Vagina (tissue), 2 donors: ENCODE data around the gene TXNL4B. TPM values are rescaled to one million over a fixed set of nuclear protein-coding genes. Genes with fewer than 3 reads are reported as not detected.

ENCODE experiments used
- DNase-seq, 2 donors: peaks; one replicate each; pipeline ENCODE4 v3.0.0-alpha.2; 2017; ENCODE audit errors: extremely low spot score in 2 of 2
- H3K27ac ChIP-seq: fragments of 200-600 bp; sonication (generic); one replicate; pipeline ENCODE4 v1.5.1; 2019
- H3K27me3 ChIP-seq: fragments of 200-600 bp; sonication (generic); one replicate; pipeline ENCODE4 v1.5.1; 2019
- H3K36me3 ChIP-seq, 2 donors: fragments of 200-600 bp; sonication (generic); one replicate each; pipeline ENCODE4 v1.5.1; 2017 to 2019
- H3K4me1 ChIP-seq: fragments of 200-600 bp; sonication (generic); one replicate; pipeline ENCODE4 v1.5.1; 2019
- H3K4me3 ChIP-seq, 2 donors: fragments of 200-600 bp; sonication (generic); 1 replicate in 1 of 2; 2 replicates in 1 of 2; pipeline ENCODE4 v1.5.1; 2016 to 2019
- H3K9me3 ChIP-seq: fragments of 200-600 bp; sonication (generic); one replicate; pipeline ENCODE4 v1.5.1; 2019
- POLR2A ChIP-seq, 2 donors: fragments of 450-650 bp; IDR thresholded peaks; one replicate each; pipeline ENCODE4 v1.6.1; 2017; ENCODE audit warnings: antibody characterized with exemption in 2 of 2, mild to moderate bottlenecking in 2 of 2, moderate library complexity in 2 of 2
- POLR2AphosphoS5 ChIP-seq, 2 donors: sonication (generic); formaldehyde crosslinking; IDR thresholded peaks; one replicate each; pipeline ENCODE4 v1.9.0; 2017; ENCODE audit warnings: antibody characterized with exemption in 2 of 2, mild to moderate bottlenecking in 2 of 2, low read depth in 1 of 2; ENCODE audit not compliant: insufficient read depth in 1 of 2
- intact Hi-C: fragments of 100-400 bp; cut with DNase I; formaldehyde crosslinking; loops from one replicate; pipeline ENCODE4 v1.15.1; 2023
- total RNA-seq: library from RNA; depleted of rRNA; stranded (reverse); fragments of >200 nt; gene quantifications from one replicate; pipeline ENCODE4 v1.2.3, GENCODE V29; 2016
- TF ChIP-seq, protein P1 (sequence below), 3 experiments: fragments of 450-650 bp in 2 of 3; fragments of 200-600 bp in 1 of 3; sonication (generic) in 1 of 3; IDR thresholded peaks; one replicate each; pipeline ENCODE4 v1.5.1; 2017 to 2019; ENCODE audit warnings: antibody characterized with exemption in 3 of 3, mild to moderate bottlenecking in 2 of 3, moderate library complexity in 2 of 3

Gene TXNL4B
- total RNA-seq, 1 donor from 2014 or later, result 12.5 TPM

GRCh38 chr16:72110662-72111615, 17.5 kb upstream of the TXNL4B start:
- no peaks in the 10 kb centered on the region for H3K27me3 ChIP-seq
- H3K4me3 ChIP-seq, result no peak overlapping the region
- no peak overlapping the region for H3K27ac ChIP-seq
- DNase-seq, result peak in 1 of 2 donors; percentile 81
- no peaks in the 10 kb centered on the region for H3K9me3 ChIP-seq
- H3K4me1 ChIP-seq, result no peaks in the 10 kb centered on the region
- TF ChIP-seq POLR2AphosphoS5 (IDR thresholded peaks at IDR 0.05; ENCODE audit: insufficient read depth in 1 of 2, low read depth in 1 of 2), result no peak
- TF ChIP-seq POLR2A (IDR thresholded peaks at IDR 0.05), result no peak
- TF ChIP-seq, protein P1, sequence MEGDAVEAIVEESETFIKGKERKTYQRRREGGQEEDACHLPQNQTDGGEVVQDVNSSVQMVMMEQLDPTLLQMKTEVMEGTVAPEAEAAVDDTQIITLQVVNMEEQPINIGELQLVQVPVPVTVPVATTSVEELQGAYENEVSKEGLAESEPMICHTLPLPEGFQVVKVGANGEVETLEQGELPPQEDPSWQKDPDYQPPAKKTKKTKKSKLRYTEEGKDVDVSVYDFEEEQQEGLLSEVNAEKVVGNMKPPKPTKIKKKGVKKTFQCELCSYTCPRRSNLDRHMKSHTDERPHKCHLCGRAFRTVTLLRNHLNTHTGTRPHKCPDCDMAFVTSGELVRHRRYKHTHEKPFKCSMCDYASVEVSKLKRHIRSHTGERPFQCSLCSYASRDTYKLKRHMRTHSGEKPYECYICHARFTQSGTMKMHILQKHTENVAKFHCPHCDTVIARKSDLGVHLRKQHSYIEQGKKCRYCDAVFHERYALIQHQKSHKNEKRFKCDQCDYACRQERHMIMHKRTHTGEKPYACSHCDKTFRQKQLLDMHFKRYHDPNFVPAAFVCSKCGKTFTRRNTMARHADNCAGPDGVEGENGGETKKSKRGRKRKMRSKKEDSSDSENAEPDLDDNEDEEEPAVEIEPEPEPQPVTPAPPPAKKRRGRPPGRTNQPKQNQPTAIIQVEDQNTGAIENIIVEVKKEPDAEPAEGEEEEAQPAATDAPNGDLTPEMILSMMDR (IDR thresholded peaks at IDR 0.05), result no peak
- intact Hi-C loops, result no loop called here
- H3K36me3 ChIP-seq, result peaks cover 3 to 74% of the 10 kb centered on the region in 2 donors

DNA sequence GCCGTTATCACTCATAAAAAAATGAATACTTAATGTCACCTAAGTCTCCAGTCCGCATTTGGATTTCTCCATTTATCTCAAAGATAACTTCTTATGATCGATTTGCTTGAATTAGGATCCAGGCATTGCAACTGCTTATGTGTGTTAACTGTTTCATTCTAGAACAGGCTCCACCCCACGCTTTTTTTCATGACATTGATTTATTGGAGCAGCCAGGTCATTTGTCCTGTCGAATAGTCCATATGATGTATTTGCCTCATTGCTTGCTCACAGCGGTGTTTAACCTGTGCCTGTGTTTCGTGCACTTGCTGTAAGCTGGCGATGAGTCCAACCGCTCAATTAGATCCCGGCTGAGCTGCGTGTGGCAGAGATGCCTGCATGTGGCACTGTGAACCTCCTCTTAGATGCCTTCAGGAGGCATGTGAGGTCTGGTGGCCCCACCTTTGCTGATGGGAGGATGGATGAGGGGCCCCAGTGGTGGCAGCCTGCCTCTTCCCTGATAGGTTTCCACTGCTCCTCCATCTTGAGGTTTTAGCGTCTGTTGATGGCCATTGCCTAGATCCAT, 16.6 kb upstream of the TXNL4B start:
- TF ChIP-seq, protein P1 (IDR thresholded peaks at IDR 0.05), result no peak
- TF ChIP-seq POLR2A (IDR thresholded peaks at IDR 0.05) (no peak), POLR2AphosphoS5 (IDR thresholded peaks at IDR 0.05; ENCODE audit: insufficient read depth in 1 of 2, low read depth in 1 of 2) (no peak)
- intact Hi-C loops, result no loop called here
- DNase-seq, result peak in 1 of 2 donors; percentile 84
- Histone ChIP-seq H3K36me3 (peaks cover 9 to 83% of the 10 kb centered on the region in 2 donors), H3K4me1 (no peaks in the 10 kb centered on the region), H3K27me3 (no peaks in the 10 kb centered on the region), H3K9me3 (no peaks in the 10 kb centered on the region), H3K4me3 (no peak overlapping the region), H3K27ac (no peak overlapping the region)

DNA sequence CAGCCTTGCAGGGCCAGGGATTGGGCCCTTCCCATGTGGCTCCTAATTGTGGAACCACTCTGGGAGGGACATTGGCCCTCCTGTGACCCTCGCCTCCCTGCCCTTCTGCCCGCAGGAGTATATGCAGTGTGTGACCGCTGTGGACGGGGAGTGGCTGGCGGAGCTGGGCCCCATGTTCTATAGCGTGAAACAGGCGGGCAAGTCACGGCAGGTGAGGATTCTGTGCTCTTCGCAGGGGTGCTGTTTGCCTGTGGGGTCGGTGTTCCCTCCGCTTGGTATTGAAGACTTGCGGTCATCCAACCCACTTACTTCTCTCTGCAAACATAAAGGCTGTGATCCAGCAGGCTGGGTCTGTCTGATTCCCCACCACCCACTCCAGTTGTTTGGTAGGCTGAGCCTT, 15.9 kb upstream of the TXNL4B start:
- H3K9me3 ChIP-seq, result no peaks in the 10 kb centered on the region
- H3K4me1 ChIP-seq, result no peaks in the 10 kb centered on the region
- peak in 1 of 2 donors; percentile 74 for DNase-seq
- H3K27ac ChIP-seq, result no peak overlapping the region
- TF ChIP-seq POLR2AphosphoS5 (IDR thresholded peaks at IDR 0.05; ENCODE audit: insufficient read depth in 1 of 2, low read depth in 1 of 2) (no peak), POLR2A (IDR thresholded peaks at IDR 0.05) (no peak)
- TF ChIP-seq, protein P1 (IDR thresholded peaks at IDR 0.05), result no peak
- intact Hi-C loops, result no loop called here
- peaks cover 9 to 90% of the 10 kb centered on the region in 2 donors for H3K36me3 ChIP-seq
- no peak overlapping the region for H3K4me3 ChIP-seq
- H3K27me3 ChIP-seq, result no peaks in the 10 kb centered on the region

GRCh38 chr16:72108353-72109102, 15.1 kb upstream of the TXNL4B start:
- Histone ChIP-seq H3K36me3 (peaks cover 9 to 98% of the 10 kb centered on the region in 2 donors), H3K27ac (no peak overlapping the region), H3K9me3 (no peaks in the 10 kb centered on the region), H3K4me3 (no peak overlapping the region), H3K27me3 (no peaks in the 10 kb centered on the region), H3K4me1 (no peaks in the 10 kb centered on the region)
- DNase-seq, result peak in 1 of 2 donors; percentile 77
- intact Hi-C loops, result no loop called here
- TF ChIP-seq POLR2AphosphoS5 (IDR thresholded peaks at IDR 0.05; ENCODE audit: insufficient read depth in 1 of 2, low read depth in 1 of 2) (no peak), POLR2A (IDR thresholded peaks at IDR 0.05) (no peak)
- TF ChIP-seq, protein P1 (IDR thresholded peaks at IDR 0.05), result no peak
